HS-27A (cell line): ENCODE data around the gene NOS1AP.
"Not testable (repeated sequence)": the region's sequence is repeated elsewhere in the genome, so short reads cannot be mapped to it uniquely, and the experiment has no call there.

Experiments
- DNase-seq: peaks from one replicate; pipeline ENCODE4 v3.0.0-alpha.2; 2012; ENCODE audit warnings: low read depth, missing footprints

Gene NOS1AP

DNA sequence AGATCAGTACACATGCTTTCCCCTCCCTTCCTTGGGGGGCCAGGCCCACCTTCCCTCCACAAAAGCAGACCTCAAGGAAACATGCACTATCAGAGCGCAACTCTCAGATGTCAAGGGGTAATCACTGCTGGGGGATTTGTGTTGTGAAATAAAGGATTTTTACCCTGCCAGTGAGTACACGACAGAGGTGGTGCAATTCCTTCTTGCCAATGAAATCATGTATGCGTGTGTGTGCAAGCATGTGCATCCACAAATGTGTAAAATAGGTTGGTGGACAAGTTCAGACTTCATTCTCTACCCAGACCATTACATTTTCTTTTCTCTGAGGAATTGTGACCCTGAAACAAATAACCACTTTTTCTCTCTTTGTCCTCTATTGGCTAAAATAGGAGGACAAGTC, 9.8 kb upstream of the NOS1AP start:
- no peak for DNase-seq

DNA sequence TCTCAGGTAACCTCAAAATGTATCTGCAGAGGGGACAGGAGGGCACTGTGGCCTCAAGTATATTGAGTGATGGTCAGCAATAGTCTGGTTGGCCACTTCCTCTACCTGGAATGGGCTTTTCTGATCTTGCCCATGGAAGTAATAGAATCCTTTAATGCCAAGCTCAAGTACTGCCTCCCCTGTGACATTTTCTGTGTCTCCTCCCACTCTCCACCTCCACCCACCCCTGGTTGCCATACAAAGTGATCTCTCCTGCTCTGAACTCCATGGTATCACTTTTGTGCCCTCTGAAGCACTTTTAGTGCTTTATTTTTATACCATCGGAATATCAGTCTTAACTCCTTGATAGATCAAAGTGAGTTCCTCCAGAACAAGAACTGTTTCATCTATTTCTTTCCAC, 9.2 kb upstream of the NOS1AP start:
- no peak for DNase-seq

DNA sequence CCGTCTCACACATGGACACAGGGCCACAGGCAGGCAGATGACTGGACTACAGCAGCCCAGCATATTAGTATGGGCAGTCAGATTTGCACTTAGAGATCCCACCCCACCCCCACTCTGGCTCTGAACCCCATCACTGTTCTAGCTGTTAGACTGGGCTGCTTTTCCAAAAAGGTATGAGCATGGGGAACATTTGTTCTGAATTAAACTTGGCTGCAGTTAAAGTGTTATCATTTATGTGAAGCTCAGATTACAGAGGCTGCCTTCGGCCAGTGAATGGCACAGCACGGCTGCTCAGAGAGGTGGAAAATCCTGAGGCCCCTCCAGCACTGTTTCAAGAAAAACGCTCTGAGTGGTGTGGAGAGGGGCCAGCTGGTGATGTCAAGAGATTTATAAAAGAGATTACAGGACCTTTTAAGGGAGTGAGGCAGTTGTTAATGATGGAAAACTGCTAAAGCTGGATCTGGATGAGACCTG, 6.9 kb upstream of the NOS1AP start:
- no peak for DNase-seq

DNA sequence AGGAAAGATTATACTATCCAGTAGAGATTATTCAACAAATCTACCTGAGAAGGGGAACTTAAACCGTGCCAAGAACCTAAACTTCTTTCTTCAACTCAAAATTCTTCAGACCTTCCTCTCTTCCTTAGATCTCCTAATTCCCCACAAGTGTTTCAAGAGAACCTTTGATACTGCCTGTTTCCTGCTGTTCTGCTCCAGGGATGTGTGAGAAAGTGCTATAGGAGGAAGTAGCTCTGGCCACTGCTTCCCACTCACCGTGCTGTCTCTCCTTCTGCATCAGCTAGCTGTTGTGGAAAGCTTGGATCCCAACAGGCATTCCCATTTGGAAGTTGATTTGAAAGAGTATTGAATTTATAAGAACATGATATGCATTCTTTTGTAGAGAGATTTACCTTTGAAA, 4.5 kb upstream of the NOS1AP start:
- DNase-seq: no peak

DNA sequence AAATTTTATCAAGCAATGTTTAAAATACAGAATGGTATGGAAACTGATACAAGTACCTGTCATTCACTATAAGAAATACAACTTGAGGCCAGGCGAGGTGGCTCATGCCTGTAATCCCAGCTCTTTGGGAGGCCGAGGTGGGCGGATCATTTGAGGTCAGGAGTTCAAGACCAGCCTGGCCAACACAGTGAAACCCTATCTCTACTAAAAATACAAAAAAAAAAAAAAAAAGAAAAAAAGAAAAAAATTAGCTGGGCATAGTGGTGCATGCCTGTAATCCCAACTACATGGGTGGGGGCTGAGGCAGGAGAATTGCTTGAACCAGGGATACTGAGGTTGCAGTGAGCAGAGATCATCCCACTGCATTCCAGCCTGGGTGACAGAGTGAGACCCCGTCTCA, 2.7 kb upstream of the NOS1AP start:
- DNase-seq: not testable (repeated sequence)

DNA sequence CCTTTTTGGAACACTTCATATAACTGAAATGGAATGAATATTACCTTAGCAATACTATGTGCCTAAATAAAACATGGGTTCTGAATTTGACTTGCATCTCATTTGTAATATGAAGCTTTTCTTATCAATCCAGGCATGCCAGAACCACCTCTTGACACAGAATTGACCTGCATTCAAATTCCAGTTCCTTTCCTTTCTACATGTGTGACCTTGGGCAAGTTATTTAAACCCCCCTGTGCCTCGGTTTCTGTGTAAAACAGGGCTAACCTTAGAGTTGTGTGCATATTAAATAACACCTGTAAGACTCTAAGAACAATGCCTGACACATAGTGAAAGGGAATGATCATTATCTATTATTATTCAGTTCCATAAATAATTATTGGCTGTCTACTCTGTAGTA, 2.0 kb upstream of the NOS1AP start:
- DNase-seq: no peak

DNA sequence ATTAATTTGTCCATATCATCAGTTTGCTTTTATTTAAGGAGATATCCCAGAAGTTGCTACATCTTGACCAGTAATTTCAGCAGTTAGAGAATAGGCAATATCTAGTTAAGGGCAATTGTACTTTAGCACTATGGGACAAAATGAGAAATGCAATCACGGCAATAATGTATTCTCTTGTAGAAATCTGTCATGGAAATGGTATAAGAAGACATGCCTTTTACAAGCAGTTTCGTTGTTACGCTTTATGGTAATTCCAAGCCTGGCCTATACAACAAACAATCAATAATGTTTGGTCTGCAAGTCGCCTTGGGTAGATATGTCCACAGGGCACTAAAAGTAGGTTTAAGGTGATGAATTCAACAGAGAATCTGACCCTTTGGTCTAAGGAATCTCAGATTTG, 1.2 kb upstream of the NOS1AP start:
- no peak for DNase-seq

DNA sequence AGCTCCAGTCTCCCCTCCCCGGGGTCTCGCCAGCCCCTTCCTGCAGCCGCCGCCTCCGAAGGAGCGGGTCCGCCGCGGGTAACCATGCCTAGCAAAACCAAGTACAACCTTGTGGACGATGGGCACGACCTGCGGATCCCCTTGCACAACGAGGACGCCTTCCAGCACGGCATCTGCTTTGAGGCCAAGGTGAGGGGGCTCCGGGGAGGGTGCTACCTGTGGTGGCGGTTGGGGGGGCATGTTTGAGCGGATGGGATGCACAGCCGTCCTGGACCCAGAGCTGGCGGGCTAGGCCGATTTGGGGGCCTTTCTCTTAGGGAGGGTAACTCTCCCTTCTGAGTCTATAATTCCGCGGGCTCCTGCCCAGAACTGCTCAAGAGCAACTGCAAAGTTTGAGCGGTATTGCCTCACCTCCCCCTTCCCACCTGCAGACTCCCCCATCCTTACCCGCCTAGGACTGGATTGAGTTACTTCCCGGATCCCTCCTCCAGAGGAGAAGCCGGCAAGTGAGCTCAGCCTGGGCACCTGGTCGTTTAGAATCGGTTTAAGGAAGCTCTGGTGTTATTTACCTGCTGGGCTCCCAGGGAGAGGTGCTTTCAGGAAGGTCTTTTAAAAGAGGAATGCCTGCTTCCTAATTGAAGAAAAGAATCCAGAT, 730 bp downstream of the NOS1AP start:
- DNase-seq: no peak

DNA sequence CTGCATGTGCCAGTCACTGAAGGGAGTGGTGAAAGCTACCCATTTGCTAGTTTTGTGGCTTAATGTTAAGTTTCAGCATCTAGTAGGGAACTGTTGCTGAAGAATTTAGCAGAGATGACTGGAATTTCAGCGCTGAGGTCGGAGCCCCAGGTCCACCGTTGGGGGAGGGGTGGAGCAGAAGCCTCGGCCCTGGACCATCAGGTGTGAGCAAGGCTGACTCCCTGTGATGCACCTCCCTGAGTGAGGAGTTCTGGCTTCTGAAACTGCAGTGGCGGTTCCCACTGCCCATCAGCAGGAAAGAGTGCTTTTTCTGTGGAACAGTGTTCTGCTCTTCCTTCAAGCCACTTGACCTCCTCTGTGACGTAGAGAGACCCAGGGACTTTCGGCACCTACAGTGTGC, 1.3 kb downstream of the NOS1AP start:
- DNase-seq: no peak

DNA sequence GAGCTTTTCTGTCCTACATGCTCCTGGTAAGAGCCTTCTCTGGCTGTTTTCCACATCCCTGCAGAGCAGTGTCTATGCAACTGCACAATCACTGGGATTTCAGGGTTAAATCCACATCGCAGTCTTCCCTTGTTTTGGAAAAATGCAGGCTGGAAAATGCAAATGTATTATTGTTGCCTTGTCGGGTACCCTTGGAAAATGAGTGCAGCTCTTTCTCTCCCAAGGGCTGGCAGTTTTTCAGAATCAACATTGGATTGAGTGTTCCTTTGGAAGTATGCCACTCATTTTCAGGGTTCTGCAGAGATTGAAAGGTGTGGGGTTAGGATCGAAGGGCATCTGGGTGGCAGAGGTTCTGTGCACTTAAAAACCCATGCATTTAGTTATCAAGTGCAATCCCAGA, 3.2 kb downstream of the NOS1AP start:
- DNase-seq: no peak

DNA sequence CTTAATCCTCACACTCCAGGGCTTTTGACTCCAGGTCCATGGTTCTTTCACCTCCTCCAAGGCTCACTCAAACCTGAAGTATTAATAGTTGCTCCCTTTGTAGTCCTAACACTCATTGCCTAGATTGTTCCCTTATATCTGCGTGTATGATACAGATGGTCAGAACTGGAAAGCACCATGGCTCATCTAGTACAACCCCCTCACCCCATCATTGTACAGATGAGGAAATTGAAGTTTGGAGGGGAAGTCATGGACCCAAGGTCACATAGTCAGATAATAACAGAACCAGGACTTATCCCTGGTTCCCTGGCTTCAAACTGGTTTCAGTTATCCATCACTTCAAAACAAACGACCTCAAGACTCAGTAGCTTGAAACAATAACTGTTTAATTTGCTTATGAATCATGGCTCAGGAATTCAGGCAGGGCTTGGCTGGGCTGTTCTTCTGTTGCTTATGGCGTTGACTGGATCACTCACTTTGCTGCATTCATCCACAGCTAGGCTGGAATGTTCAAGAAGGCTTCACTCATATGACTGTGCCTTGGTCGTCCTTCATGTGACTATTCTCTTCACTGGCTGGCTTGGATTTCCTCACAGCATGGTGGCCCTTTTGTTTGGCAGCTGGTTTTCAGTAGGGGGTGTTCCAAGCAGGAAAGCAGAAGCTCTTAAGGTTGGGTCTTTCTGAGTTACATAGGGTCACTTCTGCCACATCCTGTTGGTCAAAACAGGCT, 5.0 kb downstream of the NOS1AP start:
- no peak for DNase-seq

DNA sequence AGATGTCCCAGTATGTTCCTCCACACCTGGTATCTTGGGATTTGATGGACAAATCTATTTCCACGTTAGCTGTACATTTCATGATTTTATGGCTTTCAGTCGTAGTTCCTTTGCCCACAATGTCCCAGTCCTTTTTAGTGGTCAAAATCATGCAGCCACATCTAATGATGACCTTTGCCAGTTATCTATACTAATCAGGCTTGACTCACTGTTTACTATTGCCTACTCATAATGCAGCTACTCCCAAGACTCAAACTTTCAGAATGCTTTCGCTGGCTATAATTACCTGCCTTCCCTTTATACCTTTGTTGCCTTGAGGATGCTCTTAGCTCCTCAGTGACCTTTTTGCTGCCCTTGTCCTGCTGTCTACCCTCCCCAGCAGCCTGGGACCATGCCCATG, 6.4 kb downstream of the NOS1AP start:
- no peak for DNase-seq

DNA sequence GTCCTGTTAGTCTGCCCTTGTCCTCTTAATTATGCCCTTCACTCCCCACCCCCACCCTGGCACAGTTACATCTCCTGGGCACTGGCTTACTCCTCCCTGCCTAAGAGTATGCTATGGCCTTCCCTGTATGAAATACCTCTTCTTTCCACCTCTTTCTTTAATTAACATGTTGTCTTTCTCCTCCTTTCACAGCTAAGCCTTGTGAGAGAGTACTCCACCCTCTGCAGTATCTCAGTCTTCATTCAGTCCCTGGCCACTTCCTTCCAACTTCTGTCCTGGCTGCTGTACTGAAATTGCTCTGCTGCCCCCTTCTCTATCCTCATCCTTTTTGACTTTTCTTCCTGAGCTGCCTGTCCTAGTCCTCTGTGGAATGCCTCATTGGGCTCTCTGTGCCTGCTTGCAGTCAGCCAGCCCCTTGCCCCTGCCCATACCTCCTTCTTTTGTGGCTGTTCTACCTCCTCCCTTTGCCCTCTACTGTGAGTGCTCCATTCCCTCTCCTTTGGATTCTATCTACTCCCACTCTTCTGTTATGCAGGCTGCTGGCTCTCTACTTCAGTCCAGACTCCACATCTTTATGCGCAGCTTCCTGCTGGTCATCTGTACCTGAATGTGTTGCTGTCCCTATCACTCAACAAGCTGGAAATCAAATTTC, 8.3 kb downstream of the NOS1AP start:
- DNase-seq: no peak

DNA sequence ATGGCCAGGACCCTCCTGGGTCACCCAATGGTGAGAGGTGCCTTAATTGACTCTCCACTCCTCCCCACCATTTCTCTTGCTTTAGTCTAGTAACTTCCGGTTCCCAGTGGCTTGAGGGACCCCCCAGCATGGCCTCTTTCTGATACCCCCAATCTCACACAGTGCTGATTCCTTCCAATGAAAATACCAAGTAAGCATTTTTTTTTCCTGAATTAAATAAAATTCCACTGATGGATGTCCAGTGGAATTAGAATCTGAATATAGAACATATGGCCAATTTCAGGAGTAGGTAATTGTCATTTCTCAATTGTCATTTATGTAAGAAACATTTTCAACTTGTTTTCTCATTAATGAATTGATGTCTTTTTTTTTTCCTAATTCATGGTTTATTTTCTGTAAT, 9.5 kb downstream of the NOS1AP start:
- no peak for DNase-seq

DNA sequence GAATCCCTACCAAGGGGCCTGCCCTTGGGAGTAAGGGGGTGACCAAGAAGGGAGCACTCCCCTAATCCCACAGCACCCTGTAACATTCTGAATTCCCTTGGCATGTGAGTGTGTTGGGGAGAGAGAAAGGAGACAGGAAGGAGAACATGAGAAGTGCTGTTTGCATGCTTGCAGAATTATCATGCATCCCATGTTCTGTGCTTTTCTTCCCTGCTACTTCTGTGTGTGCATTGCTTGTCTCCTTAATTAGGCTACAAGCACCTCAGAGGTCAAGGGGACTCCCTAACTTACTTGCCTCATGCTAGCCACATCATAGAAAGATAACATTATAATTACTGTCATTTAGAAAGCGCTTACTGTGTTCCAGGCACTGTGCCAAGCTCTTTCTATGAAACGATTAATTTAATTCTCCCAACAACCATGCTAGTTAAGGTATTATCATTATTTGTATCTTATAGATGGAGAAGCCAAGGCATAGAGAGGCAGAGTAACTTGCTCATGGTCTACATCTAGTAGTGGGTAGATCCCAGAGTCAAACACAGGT, 11.1 kb downstream of the NOS1AP start:
- no peak for DNase-seq

DNA sequence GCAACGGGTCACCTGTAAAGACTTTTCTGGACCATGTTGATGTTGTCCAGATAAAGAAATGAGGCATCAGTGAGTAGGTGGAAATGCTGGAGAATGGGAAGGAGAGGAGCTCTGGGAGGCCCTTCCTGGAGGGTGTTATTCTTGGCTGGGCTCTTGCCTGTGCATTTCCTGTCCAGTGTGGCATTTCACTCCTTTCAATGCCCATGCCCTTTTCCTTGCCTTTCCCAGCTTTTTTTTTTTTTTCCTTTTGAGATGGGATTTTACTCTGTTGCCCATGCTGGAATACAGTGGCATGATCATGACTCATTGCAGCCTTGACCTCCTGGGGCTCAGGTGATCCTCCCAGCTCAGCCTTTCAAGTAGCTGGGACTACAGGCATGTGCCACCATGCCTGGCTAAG, 11.8 kb downstream of the NOS1AP start:
- peak; percentile 15 for DNase-seq

DNA sequence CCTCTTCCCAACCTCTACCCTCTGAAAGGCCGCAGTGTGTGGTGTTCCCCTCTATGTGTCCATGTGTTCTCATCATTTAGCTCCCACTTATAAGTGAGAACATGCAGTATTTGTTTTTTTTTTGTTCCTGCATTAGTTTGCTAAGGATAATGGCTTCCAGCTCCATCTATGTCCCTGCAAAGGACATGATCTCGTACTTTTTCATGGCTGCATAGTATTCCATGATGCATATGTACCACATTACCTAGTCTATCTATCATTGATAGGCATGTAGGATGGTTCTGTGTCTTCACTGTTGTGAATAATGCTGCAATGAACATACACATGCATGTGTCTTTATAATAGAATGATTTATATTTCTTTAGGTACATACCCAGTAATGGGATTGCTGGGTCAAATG, 12.6 kb downstream of the NOS1AP start:
- DNase-seq: not testable (repeated sequence)

DNA sequence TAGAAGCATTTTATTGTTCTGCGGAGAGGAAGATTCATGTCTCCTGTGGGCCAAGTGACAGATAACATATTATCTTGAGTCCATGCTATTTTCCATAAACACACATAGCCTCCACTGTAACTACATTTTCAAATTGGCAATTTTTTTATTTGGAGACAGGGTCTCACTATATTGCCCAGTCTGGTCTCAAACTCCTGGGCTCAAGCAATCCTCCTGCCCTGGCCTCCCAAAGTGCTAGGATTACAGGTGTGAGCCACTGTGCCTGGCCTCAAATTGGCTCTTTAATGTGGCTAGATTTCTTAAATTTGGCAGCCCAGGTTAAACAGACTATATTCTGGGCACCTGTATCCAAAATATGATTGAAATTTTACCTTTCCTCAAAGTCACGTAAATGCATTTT, 13.8 kb downstream of the NOS1AP start:
- DNase-seq: no peak

DNA sequence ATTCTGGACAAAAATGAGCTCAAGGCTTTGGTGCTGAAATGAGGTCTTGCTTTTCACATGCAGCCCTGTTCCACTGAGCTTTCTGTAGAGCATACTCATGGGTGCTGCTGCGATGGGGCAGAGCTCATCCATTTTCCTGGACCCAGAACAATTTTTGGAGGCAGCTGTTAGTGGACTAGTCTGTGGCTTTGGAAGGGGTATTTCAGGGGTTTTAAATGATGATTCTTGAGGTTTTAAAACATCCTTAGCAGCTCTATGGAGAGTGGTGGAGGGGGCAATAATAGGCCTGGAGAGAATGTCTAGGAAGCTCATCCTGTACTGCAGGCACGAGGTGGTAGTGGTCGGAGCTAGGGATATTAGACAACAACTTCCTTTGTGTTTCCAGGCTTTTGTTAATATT, 16.5 kb downstream of the NOS1AP start:
- DNase-seq: no peak

DNA sequence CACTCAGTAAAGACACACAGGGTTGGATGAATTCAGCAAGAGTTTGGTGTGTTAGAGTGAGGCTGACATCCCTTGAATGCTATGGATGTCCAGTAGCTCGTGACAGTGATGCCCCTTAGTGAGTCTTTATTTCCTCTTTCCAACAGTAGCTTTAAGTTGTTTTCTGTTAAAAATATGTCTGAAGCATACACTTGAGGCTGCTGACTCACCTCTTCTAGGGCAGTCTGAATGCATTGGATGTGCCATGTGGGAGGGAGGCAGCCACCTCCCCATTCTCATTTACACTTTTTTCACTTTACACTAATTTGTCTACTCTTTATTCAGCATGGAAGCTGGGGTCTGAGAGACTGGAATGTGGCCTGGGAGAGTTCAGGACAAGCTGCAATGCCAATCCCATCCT, 17.6 kb downstream of the NOS1AP start:
- no peak for DNase-seq

DNA sequence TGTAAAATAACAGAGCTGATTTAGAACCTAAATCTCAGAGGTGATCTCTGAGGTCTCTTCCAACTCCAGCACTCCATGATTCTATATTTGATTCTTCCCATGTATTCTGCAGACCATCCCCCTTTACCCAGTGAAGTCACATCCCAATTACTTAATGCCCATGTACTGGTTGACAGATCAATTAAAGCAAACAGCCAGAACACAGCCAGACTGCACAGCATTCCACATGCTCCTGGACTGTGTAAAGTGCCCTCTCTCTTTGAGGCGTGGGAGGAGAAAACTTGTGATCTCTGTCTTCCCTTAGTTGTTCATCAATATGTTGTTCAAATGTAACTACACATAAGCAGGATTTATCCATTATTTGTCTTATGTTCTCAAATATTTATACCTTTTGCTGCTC, 18.1 kb downstream of the NOS1AP start:
- no peak for DNase-seq

DNA sequence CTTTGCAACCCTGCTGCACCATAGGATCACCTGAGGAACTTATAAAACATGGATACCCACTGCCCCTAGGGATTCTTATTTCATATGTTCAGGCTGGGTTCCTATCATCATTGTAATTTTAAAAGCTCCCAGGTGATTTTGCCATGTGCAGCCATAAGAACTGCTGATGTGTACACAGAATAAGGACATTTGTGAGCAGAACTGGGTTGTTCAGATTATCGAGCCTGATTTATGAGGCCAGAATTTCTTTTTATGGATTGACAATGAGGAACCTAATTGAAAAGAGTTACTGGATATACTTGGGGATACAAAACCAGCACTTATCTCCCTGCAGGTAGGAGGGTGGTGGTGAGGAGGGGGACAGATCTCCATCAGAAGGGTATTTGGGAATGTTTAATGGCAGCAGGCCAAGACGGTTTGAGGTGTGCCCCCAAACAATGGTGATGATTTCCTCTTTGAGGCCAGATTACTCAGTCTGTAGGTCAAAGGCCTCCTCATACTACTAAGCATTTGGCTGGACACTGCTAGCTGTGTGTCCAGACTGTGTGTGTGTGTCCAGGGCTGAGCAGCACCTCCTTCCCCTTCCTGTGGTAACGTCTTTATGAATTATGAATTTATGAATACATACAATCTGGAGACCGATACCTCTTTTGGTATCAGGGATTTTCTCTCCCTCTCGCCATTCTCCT, 18.9 kb downstream of the NOS1AP start:
- DNase-seq: no peak

DNA sequence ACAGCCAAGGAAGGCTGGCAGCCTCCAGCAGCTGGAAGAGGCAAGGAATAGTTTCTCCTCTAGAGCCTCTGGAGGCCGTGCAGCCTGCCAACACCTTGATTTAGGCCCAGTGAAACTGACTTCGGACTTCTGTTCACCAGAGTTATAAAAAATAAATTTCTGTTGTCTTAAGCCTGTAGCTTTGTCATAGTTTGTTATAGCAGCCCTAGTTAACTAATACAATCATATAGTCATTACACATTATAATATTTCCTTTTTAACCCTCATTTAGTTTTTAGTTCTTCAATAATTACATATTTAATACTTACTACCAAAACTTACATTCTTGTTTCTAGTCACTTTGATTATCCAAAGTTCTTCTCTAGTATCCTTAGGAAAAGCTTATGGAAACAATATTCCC, 20.3 kb downstream of the NOS1AP start:
- DNase-seq: no peak
